PC-9 (cell line): ENCODE data around the gene PIGR. TPM values are rescaled to one million over a fixed set of nuclear protein-coding genes. Genes with fewer than 3 reads are reported as not detected.

ENCODE experiments used
- BruUV-seq: library from RNA; stranded (reverse); fragments of 400-500 nt; replicated peaks from 2 replicates; lab custom pipeline; 2021; lab: Mats Ljungman, UMichigan
- CTCF ChIA-PET: fragments of 300-600 bp; sonication (Branson Sonifier 250); formaldehyde crosslinking; loops from one replicate; lab custom pipeline; 2022; ENCODE audit warnings: antibody characterized with exemption; lab: Charles Lee
- POLR2A ChIA-PET: fragments of 300-600 bp; sonication (Branson Sonifier 250); formaldehyde crosslinking; loops from one replicate; lab custom pipeline; 2022; ENCODE audit warnings: antibody characterized with exemption; ENCODE audit not compliant: unreplicated experiment; lab: Charles Lee
- DNase-seq, 2 experiments: peaks; one replicate each; pipeline versions ENCODE4 v3.0.0 to v3.0.0-alpha.2; 2015 to 2022; ENCODE audit warnings: mixed read lengths in 1 of 2
- H2AFZ ChIP-seq: fragments of 200-600 bp; sonication (generic); 2 replicates; pipeline ENCODE4 v1.8.1; 2017; ENCODE audit warnings: antibody characterized with exemption
- H3F3A ChIP-seq: fragments of 200-600 bp; sonication (generic); 2 replicates; pipeline ENCODE4 v1.8.1; 2017; ENCODE audit warnings: antibody characterized with exemption, mild to moderate bottlenecking, low read depth; ENCODE audit not compliant: insufficient read depth
- H3K27ac ChIP-seq: fragments of 200-600 bp; sonication (generic); 2 replicates; pipeline ENCODE4 v1.6.1; 2016; ENCODE audit warnings: mixed run types
- H3K27me3 ChIP-seq: fragments of 200-600 bp; sonication (generic); 2 replicates; pipeline ENCODE4 v1.6.1; 2016; ENCODE audit warnings: low read depth, mixed run types; ENCODE audit not compliant: insufficient read depth
- H3K36me3 ChIP-seq: fragments of 200-600 bp; sonication (generic); 2 replicates; pipeline ENCODE4 v1.6.1; 2016; ENCODE audit warnings: low read depth, mixed run types
- H3K4me1 ChIP-seq: fragments of 200-600 bp; sonication (generic); replicated peaks from 2 replicates; pipeline ENCODE4 v1.6.1; 2016; ENCODE audit warnings: mixed run types; ENCODE audit not compliant: insufficient read depth
- H3K4me2 ChIP-seq: fragments of 200-600 bp; sonication (generic); 2 replicates; pipeline ENCODE4 v1.6.1; 2017; ENCODE audit warnings: mixed run types
- H3K4me3 ChIP-seq: fragments of 200-600 bp; sonication (generic); 2 replicates; pipeline ENCODE4 v1.6.1; 2016; ENCODE audit warnings: mixed run types
- H3K79me2 ChIP-seq: fragments of 200-600 bp; sonication (generic); 2 replicates; pipeline ENCODE4 v1.6.1; 2017; ENCODE audit warnings: low read depth, mixed run types
- H3K9me2 ChIP-seq: fragments of 200-600 bp; sonication (generic); 2 replicates; pipeline ENCODE4 v1.8.1; 2017; ENCODE audit warnings: mild to moderate bottlenecking; ENCODE audit not compliant: insufficient read depth
- H3K9me3 ChIP-seq: fragments of 200-600 bp; sonication (generic); 2 replicates; pipeline ENCODE4 v1.8.1; 2016; ENCODE audit warnings: low read depth; ENCODE audit not compliant: insufficient read depth
- H4K20me1 ChIP-seq: fragments of 200-600 bp; sonication (generic); 2 replicates; pipeline ENCODE4 v1.8.1; 2017; ENCODE audit not compliant: insufficient read depth
- EZH2 ChIP-seq: fragments of 200-600 bp; sonication (generic); IDR thresholded peaks from 2 replicates; pipeline ENCODE4 v1.8.0; 2017; ENCODE audit warnings: antibody characterized with exemption, low read depth
- intact Hi-C: fragments of 100-400 bp; cut with micrococcal nuclease; formaldehyde crosslinking; loops from one replicate; pipeline ENCODE4 v1.10.0; 2022; ENCODE audit not compliant: unreplicated experiment
- total RNA-seq: library from RNA; stranded (reverse); gene quantifications from 2 replicates; pipeline ENCODE4 v1.2.3, GENCODE V29; 2021
- TF ChIP-seq, protein P1 (sequence below): fragments of 200-600 bp; sonication (generic); conservative IDR thresholded peaks from 2 replicates; pipeline ENCODE4 v1.6.1; 2017; ENCODE audit warnings: mixed run types, antibody characterized with exemption, mild to moderate bottlenecking, moderate library complexity

PIGR gene
- total RNA-seq, 1 experiment from 2014 or later: not detected

DNA sequence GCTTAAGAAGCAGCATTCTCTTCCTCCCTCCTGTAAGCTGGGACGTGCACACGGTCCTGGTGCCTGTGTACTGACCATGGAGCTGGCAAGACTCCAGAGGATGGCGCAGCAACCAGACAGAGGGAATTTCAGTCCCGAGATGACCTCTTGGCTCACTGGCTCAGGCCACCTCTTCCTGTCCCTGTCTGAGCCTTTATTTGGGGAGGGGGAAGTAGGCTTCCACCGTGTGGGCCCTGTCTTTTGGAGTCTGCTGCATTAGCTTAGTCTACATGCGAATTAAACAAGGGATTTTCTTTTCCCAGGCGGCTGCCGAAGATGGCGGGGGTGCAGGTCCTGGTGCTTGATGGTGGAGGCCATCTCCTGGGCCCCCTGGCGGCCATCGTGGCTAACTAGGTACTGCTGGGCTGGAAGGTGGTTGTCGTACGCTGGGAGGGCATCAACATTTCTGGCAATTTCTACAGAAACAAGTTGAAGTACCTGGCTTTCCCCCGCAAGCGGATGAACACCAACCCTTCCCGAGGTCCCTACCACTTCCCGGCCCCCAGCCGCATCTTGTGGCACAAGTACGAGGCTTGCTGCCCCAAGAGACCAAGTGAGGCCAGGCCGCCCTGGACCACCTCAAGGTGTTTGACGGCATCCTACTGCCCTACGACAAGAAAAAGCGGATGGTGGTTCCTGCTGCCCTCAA, 38.8 kb downstream of the PIGR start:
- Histone ChIP-seq H3K27ac (no peak overlapping the region), H3K36me3 (no peaks in the 10 kb centered on the region), H4K20me1 (no peaks in the 10 kb centered on the region), H3K4me3 (no peak overlapping the region), H3K27me3 (no peaks in the 10 kb centered on the region), H3K79me2 (no peaks in the 10 kb centered on the region), H3F3A (peaks cover 33% of the 10 kb centered on the region; the same call in 1 of the 2 replicates), H3K9me3 (no peaks in the 10 kb centered on the region), H3K4me2 (no peak overlapping the region), H3K9me2 (no peaks in the 10 kb centered on the region), H2AFZ (no peak overlapping the region), H3K4me1 (peaks cover 23% of the 10 kb centered on the region)
- ChIA-PET POLR2A (no interaction called here), CTCF (no interaction called here)
- no peak for DNase-seq
- TF ChIP-seq, protein P1, sequence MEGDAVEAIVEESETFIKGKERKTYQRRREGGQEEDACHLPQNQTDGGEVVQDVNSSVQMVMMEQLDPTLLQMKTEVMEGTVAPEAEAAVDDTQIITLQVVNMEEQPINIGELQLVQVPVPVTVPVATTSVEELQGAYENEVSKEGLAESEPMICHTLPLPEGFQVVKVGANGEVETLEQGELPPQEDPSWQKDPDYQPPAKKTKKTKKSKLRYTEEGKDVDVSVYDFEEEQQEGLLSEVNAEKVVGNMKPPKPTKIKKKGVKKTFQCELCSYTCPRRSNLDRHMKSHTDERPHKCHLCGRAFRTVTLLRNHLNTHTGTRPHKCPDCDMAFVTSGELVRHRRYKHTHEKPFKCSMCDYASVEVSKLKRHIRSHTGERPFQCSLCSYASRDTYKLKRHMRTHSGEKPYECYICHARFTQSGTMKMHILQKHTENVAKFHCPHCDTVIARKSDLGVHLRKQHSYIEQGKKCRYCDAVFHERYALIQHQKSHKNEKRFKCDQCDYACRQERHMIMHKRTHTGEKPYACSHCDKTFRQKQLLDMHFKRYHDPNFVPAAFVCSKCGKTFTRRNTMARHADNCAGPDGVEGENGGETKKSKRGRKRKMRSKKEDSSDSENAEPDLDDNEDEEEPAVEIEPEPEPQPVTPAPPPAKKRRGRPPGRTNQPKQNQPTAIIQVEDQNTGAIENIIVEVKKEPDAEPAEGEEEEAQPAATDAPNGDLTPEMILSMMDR: peak; percentile 35; the same call in 1 of the 2 replicates
- TF ChIP-seq EZH2: no peak
- BruUV-seq: no TSS peak
- intact Hi-C loops: no loop called here

DNA sequence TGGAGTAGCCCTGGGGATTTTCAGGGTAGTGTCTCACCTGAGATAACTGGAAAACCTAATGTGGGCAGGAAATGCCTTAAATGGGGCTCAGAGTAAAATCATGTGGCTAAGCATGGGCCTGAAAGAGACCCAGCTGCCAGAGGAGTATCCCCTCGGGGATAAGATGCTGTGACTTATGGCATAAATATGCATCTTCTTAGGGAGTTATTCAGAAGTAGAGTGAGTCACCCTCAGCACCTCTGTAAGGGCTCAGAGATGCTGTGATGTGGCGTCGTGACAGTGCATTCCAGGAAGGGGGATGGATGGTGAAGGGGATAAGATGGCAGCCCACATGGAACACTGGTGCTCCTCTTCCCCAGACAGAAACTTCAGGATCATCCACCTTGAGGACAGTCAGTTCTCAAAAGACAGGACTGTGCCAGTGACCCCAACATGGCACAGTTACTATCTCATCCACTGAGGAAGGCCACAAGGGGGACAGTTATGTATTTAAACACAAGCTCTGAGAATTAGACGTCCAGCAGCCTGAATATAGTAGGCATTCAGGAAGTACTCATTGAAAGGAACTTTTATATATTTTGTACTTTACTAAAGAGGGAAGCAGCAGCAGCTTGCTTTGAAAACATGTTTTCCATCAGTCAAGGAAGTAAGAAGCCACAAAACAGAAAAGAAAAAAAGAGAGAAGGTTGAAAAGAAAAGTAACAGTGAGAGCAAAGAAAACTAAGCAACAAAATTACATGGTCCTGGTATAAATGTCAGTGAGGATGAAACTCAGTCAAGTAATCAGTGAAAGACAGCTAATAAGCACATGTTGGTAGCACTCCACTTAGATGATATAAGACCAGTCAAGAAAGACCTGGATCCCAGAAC, 40.7 kb downstream of the PIGR start:
- Histone ChIP-seq H3K79me2 (no peaks in the 10 kb centered on the region), H3K9me2 (no peaks in the 10 kb centered on the region), H3K27me3 (no peaks in the 10 kb centered on the region), H4K20me1 (no peaks in the 10 kb centered on the region), H3K4me3 (no peak overlapping the region), H3K4me1 (peaks cover 23% of the 10 kb centered on the region), H3K4me2 (peak overlapping the region; percentile 9; the same call in 1 of the 2 replicates), H3K27ac (peak overlapping the region; percentile 25; the same call in 1 of the 2 replicates), H2AFZ (no peak overlapping the region; the same call in 1 of the 2 replicates), H3K9me3 (no peaks in the 10 kb centered on the region), H3F3A (peaks cover 29% of the 10 kb centered on the region; the same call in 1 of the 2 replicates), H3K36me3 (no peaks in the 10 kb centered on the region)
- DNase-seq: peak; percentile 61 to 83
- TSS peak; percentile 67 for BruUV-seq
- intact Hi-C loops: loop anchor here (1.0 kb wide), 1 partner anchor 10 kb away; no protein-coding TSS in a partner anchor
- CTCF ChIA-PET: interaction anchor here (0.5 to 0.6 kb wide), 2 partner anchors 79 to 169 kb away, joined by 3 to 4 read pairs; no protein-coding TSS in a partner anchor
- no peak for TF ChIP-seq EZH2
- TF ChIP-seq, protein P1: no peak
- POLR2A ChIA-PET: interaction anchor here (0.5 to 0.6 kb wide), 2 partner anchors 120 to 122 kb away, joined by 4 to 5 read pairs; no protein-coding TSS in a partner anchor

DNA sequence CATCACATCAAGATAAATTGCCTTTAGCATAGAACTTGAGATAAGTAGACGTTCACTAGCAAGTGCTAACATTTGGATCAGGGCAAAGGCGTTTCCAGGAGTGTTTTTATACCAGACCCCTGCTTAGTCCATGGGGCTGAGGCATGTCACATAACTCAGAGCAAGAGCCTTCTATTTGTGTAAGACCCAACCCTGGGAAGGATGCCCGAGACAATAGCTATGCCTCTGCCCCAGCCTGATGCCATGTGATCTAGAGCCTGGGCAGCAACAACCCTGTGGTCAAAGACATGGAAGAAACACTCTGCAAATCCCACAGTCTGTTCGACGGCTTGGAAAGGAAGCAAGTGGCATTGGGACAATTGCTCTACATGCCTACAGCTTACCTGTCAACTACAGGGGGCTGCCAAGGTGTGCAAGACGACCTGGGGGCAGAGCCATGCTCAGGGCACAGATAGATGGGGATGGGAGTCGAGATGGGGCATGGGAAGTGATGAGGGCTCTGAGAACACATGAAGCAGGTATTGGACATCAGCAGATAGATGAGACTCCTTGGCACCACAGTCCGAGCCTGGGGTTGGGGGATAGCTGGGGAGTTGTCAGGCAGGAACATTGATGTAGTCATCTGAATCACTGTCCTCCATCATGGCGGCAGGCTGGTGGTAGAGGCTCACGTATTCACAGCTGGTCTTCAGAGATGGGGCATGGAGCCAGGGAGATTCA, 41.7 kb downstream of the PIGR start:
- H3K27ac ChIP-seq: no peak overlapping the region
- ChIA-PET POLR2A (interaction anchor here (0.6 kb wide), 1 partner anchor 121 kb away, joined by 4 read pairs; no protein-coding TSS in a partner anchor), CTCF (no interaction called here)

More for the DNA sequence above, 41.7 kb downstream of the PIGR start:
- TF ChIP-seq EZH2: no peak
- TF ChIP-seq, protein P1: no peak
- Histone ChIP-seq H3K79me2 (no peaks in the 10 kb centered on the region), H3K9me2 (no peaks in the 10 kb centered on the region), H3K9me3 (no peaks in the 10 kb centered on the region), H3K27me3 (no peaks in the 10 kb centered on the region), H3K4me3 (no peak overlapping the region), H3K4me2 (no peak overlapping the region), H2AFZ (no peak overlapping the region), H3K36me3 (no peaks in the 10 kb centered on the region), H3K4me1 (peaks cover 23% of the 10 kb centered on the region), H3F3A (peaks cover 23% of the 10 kb centered on the region; the same call in 1 of the 2 replicates), H4K20me1 (no peaks in the 10 kb centered on the region)
- intact Hi-C loops: loop anchor here (1.0 kb wide), 1 partner anchor 9 kb away; no protein-coding TSS in a partner anchor
- DNase-seq: no peak
- no TSS peak for BruUV-seq
